HUES64 (cell line): Measurements from ENCODE around the gene KLK2.

ENCODE experiments used
- H3K27ac ChIP-seq: 2 replicates; pipeline ENCODE4 v1.7.0; 2013; ENCODE audit warnings: low read depth, low read length, inconsistent platforms
- H3K27me3 ChIP-seq: 2 replicates; pipeline ENCODE4 v1.6.1; 2013; ENCODE audit warnings: mild to moderate bottlenecking, low read length; ENCODE audit not compliant: insufficient read depth
- H3K36me3 ChIP-seq: 2 replicates; pipeline ENCODE4 v1.6.1; 2013; ENCODE audit warnings: mild to moderate bottlenecking, low read length; ENCODE audit not compliant: insufficient read depth
- H3K4me1 ChIP-seq: 2 replicates; pipeline ENCODE4 v1.6.1; 2013; ENCODE audit warnings: mild to moderate bottlenecking, low read length, moderate library complexity; ENCODE audit not compliant: insufficient read depth
- H3K4me3 ChIP-seq: 2 replicates; pipeline ENCODE4 v1.5.1; 2013; ENCODE audit warnings: mild to moderate bottlenecking, low read length, moderate library complexity
- H3K9ac ChIP-seq: 2 replicates; pipeline ENCODE4 v1.6.1; 2013; ENCODE audit warnings: mild to moderate bottlenecking, low read depth, low read length
- H3K9me3 ChIP-seq: 2 replicates; pipeline ENCODE4 v1.6.1; 2013; ENCODE audit warnings: low read depth, low read length; ENCODE audit not compliant: insufficient read depth
- WGBS: fragments of 150-250, 120-280 bp; methylation state at CpG from one replicate; pipeline ENCODE4 v1.1.7; 2013; ENCODE audit warnings: missing lambda C conversion rate; 5-methylcytosine and 5-hydroxymethylcytosine counted together

Gene KLK2

GRCh38 chr19:50925734-50926133 is 52.5 kb downstream of the KLK2 start:
- Histone ChIP-seq H3K4me1 (0 out of 2 replicates have a peak, but pooled peaks cover 4% of the 10 kb centered on the region), H3K27me3 (peaks cover 17% of the 10 kb centered on the region; the same call in 1 of the 2 replicates), H3K4me3 (no peak overlapping the region), H3K9ac (no peak overlapping the region), H3K27ac (no peak overlapping the region), H3K9me3 (no peaks in the 10 kb centered on the region), H3K36me3 (no peaks in the 10 kb centered on the region)
- WGBS, result 93% methylated on average over 2 of the region's 2 CpGs

GRCh38 chr19:50926144-50926543 is 52.9 kb downstream of the KLK2 start:
- Histone ChIP-seq H3K9ac (no peak overlapping the region), H3K4me1 (0 out of 2 replicates have a peak, but pooled peaks cover 4% of the 10 kb centered on the region), H3K36me3 (no peaks in the 10 kb centered on the region), H3K27me3 (peaks cover 16% of the 10 kb centered on the region; the same call in 1 of the 2 replicates), H3K27ac (no peak overlapping the region), H3K4me3 (no peak overlapping the region), H3K9me3 (no peaks in the 10 kb centered on the region)
- WGBS, result 97% methylated on average over 9 of the region's 11 CpGs

GRCh38 chr19:50928831-50929230 is 55.6 kb downstream of the KLK2 start:
- Histone ChIP-seq H3K27me3 (peaks cover 6% of the 10 kb centered on the region; the same call in 1 of the 2 replicates), H3K9ac (no peak overlapping the region), H3K36me3 (no peaks in the 10 kb centered on the region), H3K27ac (no peak overlapping the region), H3K4me1 (no peaks in the 10 kb centered on the region), H3K4me3 (no peak overlapping the region), H3K9me3 (no peaks in the 10 kb centered on the region)
- 84% methylated on average over 5 of the region's 5 CpGs for WGBS
